ENCODE results near the gene USP7. TPM values are rescaled to one million over a fixed set of nuclear protein-coding genes. Genes with fewer than 3 reads are reported as not detected.

USP7 gene
- total RNA-seq, 1 donor: 55.3 TPM

DNA sequence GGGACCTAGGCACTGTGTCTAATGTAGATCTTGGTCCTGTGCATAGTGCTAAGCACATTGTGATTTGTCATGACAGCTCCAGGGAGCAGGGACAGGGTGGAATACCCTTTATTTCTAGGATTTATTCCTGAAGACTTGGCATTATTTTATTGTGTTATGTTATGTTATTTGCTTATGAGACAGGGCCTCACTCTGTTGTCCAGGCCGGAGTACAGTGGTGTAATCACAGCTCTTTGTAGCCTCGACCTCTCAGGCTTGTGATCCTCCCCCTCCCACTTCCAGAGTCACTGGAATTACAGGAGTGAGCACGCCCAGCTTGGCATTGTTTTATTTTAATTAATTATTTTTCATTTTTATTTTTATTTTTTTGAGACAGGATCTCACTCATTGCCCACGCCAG, 40.5 kb upstream of the USP7 start:
- TF ChIP-seq CTCF (IDR thresholded peaks at IDR 0.05; ENCODE audit: insufficient read depth, low read length): no peak
- no peak overlapping the region for H3K4me3 ChIP-seq (ENCODE audit: low read depth, low read length)
- no peak for DNase-seq (ENCODE audit: low read depth)

GRCh38 chr16:9003763-9004162, 40.1 kb upstream of the USP7 start:
- no peak for DNase-seq (ENCODE audit: low read depth)
- H3K4me3 ChIP-seq (ENCODE audit: low read depth, low read length): no peak overlapping the region
- no peak for TF ChIP-seq CTCF (IDR thresholded peaks at IDR 0.05; ENCODE audit: insufficient read depth, low read length)

- no peak overlapping the region for H3K4me3 ChIP-seq (ENCODE audit: low read depth, low read length)
- TF ChIP-seq CTCF (IDR thresholded peaks at IDR 0.05; ENCODE audit: insufficient read depth, low read length): no peak
- no peak for DNase-seq (ENCODE audit: low read depth)
These were observed 39.6 kb upstream of the USP7 start for GRCh38 chr16:9003322-9003721.

DNA sequence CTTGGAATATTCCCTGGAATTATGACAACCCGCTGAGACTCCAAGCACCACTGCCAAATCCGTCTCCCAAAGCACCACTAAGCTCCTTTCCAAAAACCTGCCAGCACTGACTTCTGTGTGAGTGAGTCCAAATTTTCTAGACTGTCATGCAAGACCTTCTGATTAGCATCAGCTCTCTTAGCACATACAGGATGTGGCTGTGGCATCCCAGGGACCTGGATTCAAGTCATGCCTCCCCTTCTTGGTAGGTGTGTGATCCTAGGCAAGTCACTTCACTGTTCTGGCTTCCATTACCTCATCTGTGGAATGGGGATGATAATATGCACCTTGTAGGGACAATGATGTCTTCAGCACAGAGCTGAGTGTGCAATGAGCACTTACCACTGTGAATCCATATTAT, 38.3 kb upstream of the USP7 start:
- DNase-seq (ENCODE audit: low read depth): no peak
- H3K4me3 ChIP-seq (ENCODE audit: low read depth, low read length): no peak overlapping the region
- TF ChIP-seq CTCF (IDR thresholded peaks at IDR 0.05; ENCODE audit: insufficient read depth, low read length): no peak

GRCh38 chr16:9000664-9001063, 37.0 kb upstream of the USP7 start:
- no peak overlapping the region for H3K4me3 ChIP-seq (ENCODE audit: low read depth, low read length)
- no peak for TF ChIP-seq CTCF (IDR thresholded peaks at IDR 0.05; ENCODE audit: insufficient read depth, low read length)
- no peak for DNase-seq (ENCODE audit: low read depth)

DNA sequence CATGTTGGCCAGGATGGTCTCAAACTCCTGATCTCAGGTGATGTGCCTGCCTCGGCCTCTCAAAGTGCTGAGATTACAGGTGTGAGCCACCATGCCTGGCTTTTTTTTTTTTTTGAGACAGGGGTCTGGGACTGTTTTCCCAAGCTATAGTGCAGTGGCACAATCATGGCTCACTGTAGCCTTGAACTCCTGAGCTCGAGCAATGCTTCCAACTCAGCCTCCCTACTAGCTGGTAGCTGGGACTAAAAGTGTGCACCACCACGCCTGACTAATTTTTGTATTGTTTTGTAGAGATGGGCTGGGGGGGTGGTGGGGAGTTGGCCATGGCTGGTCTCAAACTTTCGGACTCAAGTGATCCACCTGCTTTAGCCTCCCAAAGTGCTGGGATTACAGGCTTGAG, 36.1 kb upstream of the USP7 start:
- no peak for DNase-seq (ENCODE audit: low read depth)
- no peak for TF ChIP-seq CTCF (IDR thresholded peaks at IDR 0.05; ENCODE audit: insufficient read depth, low read length)
- no peak overlapping the region for H3K4me3 ChIP-seq (ENCODE audit: low read depth, low read length)

GRCh38 chr16:8998108-8998507, 34.4 kb upstream of the USP7 start:
- TF ChIP-seq CTCF (IDR thresholded peaks at IDR 0.05; ENCODE audit: insufficient read depth, low read length): no peak
- H3K4me3 ChIP-seq (ENCODE audit: low read depth, low read length): no peak overlapping the region
- peak; percentile 56 for DNase-seq (ENCODE audit: low read depth)
